Mucosa of gallbladder (tissue), 1 donor: ENCODE measurements around the gene NUDT5. TPM values are rescaled to one million over a fixed set of nuclear protein-coding genes. Genes with fewer than 3 reads are reported as not detected.

Experiments used
- DNase-seq: peaks from one replicate; pipeline ENCODE4 v3.0.0-alpha.2; 2020; ENCODE audit warnings: low spot score
- total RNA-seq: library from RNA; stranded (reverse); gene quantifications from one replicate; pipeline ENCODE4 v1.2.1, GENCODE V29; 2021
- donor health status: DM: no; HTN: no; CAD: no.

Gene NUDT5
- total RNA-seq, 1 donor from 2014 or later = 32.8 TPM

- no peak for DNase-seq
Measured at GRCh38 chr10:12165036-12165435, 30.7 kb downstream of the NUDT5 start.

- no peak for DNase-seq
Measured at GRCh38 chr10:12164085-12164484, 31.6 kb downstream of the NUDT5 start.

- DNase-seq = no peak
Measured at GRCh38 chr10:12162927-12163326, 32.8 kb downstream of the NUDT5 start.

- no peak for DNase-seq
Measured at GRCh38 chr10:12160664-12161063, 35.0 kb downstream of the NUDT5 start.

GRCh38 chr10:12158111-12158510, 37.6 kb downstream of the NUDT5 start:
- no peak for DNase-seq

GRCh38 chr10:12156367-12157123, 39.1 kb downstream of the NUDT5 start:
- no peak for DNase-seq

GRCh38 chr10:12154516-12154915, 41.2 kb downstream of the NUDT5 start:
- DNase-seq = no peak

GRCh38 chr10:12150163-12150562, 45.5 kb downstream of the NUDT5 start:
- no peak for DNase-seq

- no peak for DNase-seq
Measured at GRCh38 chr10:12144538-12144937, 51.2 kb downstream of the NUDT5 start.

- no peak for DNase-seq
Measured at GRCh38 chr10:12140038-12140437, 55.7 kb downstream of the NUDT5 start.

- DNase-seq = no peak
Measured at GRCh38 chr10:12135631-12136030, 60.1 kb downstream of the NUDT5 start.

- DNase-seq = peak; percentile 16
Measured at GRCh38 chr10:12130237-12130872, 65.3 kb downstream of the NUDT5 start.

- peak; percentile 96 for DNase-seq
Measured at GRCh38 chr10:12129222-12130111, 66.2 kb downstream of the NUDT5 start, which contains the start of gene SEC61A2. SEC61A2 (plus strand) TSS chr10:12129677; CDS start chr10:12129788, 111 bp downstream.

GRCh38 chr10:12121673-12122072, 74.0 kb downstream of the NUDT5 start:
- no peak for DNase-seq

Other genes starting within 250 kb of the NUDT5 start
- gene UPF2, start 153.1 kb downstream of the NUDT5 start, total RNA-seq = 15.8 TPM
- gene DHTKD1, start 126.9 kb downstream of the NUDT5 start, total RNA-seq = 22.3 TPM
- 8.7 TPM for gene SEC61A2, start 66.2 kb downstream of the NUDT5 start, total RNA-seq
- 39.4 TPM for gene CDC123, start 297 bp upstream of the NUDT5 start, total RNA-seq
- gene CAMK1D, start 153.7 kb upstream of the NUDT5 start, total RNA-seq = 19.4 TPM